Measurements from ENCODE around the gene SLC7A7.
"Not testable (repeated sequence)": the region's sequence is repeated elsewhere in the genome, so short reads cannot be mapped to it uniquely, and the experiment has no call there.

Gene SLC7A7

DNA sequence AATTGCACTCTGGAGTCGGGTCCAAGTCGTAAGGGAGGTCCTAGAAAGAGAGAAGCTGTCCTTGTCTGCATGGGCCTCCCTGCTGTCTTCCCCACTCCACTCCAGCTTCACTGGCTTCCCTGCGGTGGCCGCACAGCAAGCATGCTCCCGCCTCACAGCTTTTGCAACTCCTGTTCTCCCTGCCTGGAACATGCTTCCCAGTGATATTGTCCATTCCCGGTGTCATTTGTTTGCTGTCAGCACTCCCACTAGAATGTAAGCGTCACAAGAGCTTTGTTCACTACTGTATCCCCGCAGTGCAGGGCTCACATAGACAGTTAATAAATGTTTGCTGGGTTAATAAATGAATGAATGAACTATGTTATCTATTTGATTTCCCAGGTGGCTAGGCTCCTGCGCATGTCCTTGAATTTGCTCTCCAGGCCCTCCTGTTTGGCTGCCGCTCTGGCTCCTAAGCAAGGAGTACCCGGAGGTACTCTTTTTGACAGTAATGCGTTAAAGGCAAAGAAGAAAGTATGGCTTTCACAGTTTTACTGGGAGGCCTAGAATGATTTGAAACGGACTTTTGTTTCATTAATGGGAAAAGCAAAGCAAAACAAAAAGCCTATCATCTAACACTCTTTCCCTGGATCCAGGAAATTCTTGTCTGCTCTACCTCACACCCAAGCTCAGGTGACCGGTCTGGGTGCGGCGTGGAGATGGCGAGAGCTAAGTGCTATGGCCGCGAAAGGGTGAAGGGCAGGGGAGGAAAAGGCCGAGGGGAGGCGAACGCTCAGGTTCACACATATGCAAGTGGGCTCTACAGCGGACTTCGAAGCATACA lies 6.2 kb upstream of the SLC7A7 start:
- DNase-seq (ENCODE audit: low spot score): no peak

DNA sequence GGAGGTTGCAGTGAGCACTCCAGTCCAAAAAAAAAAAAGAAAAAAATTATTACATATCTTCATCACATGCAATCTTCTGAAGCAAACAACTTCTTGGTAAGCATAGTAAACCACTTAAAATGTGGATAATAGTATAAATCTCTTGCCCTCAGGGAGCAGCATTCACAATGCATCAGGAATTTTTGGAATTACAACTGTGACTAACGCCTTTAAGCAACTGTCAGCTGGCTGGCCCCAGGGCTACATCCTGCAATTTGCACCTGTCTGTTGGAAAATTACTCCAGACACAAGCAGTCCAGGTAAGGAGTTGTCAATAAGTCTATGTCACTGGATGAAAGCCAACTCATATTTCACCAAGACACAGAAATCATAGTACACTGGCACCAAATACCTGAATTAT lies 5.5 kb upstream of the SLC7A7 start:
- DNase-seq (ENCODE audit: low spot score): no peak

DNA sequence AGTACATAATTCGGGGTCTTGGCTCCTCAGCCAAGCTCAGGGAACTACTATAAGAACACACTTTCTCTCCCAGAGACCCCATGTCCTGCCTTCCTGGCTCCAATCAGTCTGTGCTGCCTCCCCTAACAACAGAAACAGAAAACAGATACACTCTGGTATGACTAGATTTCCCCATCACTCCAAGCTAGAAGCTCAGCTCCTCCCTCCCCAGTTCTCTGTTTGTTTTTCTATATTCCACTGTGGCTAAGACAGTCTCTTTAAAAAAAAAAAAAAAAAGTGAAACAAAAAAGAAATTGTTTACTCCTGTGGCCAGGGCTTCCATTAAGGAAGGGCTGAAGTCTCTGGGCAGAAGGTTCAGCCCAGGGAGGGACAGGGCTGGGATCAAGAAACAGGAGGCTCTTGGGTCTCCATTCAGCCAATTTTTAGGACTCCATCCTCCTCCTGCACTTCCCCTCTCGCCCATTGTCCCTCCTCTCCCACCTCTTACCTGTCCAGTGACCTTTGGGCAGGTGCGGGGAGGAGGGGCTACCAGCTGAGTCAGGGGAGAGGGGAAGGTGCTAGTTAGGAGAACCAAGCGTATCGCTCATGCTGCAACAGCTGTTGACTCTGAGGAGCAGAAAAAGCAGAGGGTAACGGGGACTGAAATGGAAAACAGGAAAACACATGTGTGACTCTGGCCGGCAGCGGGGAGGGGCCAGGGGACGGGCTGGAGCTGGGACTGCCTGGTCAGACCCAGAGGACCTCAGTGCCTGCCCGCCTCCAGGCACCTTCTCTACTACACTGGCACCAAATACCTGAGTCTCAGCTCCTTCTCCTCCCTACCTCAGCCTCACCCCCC lies 4.1 kb upstream of the SLC7A7 start:
- no peak for DNase-seq (ENCODE audit: low spot score)

DNA sequence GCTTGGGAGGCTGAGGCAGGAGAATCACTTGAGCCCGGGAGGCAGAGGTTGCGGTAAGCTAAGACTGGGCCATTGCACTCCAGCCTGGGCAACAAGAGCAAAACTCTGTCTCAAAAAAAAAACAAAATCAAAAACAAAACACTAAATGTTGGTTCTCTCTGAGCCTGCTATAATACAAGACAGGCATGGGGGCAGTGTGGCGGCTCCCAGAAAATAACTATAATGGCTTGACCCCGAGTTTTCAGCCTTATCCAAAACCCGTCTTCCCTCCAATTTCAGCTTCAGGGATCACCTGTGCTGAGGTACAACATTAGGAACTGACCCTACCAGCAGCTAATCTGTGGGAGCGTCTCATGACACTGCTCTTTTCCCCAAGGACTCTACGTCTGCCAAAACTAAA lies 862 bp downstream of the SLC7A7 start:
- no peak for DNase-seq (ENCODE audit: low spot score)

DNA sequence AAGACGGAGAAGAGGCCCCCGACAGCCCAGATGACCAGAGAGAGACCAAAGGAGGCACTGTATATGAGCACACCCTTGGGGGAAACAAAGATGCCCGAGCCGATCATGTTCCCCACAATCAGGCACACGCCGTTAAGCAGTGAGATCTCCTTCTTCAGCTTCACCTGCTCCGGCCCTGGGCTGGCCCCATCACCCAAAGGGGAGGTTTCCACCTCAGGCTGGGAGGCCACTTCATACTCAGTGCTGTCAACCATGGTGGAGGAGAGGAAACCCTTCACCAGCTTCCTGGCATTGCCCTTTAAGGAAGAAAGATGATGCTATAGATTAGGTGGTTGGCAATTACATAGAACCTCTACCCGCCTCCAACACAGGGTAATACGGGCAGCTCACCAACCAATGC lies 2.1 kb downstream of the SLC7A7 start:
- no peak for DNase-seq (ENCODE audit: low spot score)

DNA sequence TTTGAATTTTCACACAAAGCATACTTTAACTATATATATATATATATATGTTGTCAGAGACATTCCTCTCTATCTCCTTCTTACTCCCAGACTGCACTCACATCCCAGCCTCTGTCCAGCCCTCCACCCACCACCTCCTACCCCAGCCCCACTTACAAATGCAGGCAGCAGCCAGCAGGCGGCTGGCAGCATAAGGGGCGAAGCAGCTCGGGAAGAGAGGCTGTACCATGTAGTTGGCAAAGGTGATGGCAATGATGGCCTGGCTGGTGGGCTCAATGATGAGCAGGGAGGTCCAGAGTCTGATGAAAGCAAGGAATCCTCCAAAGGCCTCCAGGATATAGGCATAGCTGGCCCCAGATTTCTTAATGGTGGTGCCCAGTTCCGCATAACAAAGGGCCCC lies 2.5 kb downstream of the SLC7A7 start:
- no peak for DNase-seq (ENCODE audit: low spot score)

DNA sequence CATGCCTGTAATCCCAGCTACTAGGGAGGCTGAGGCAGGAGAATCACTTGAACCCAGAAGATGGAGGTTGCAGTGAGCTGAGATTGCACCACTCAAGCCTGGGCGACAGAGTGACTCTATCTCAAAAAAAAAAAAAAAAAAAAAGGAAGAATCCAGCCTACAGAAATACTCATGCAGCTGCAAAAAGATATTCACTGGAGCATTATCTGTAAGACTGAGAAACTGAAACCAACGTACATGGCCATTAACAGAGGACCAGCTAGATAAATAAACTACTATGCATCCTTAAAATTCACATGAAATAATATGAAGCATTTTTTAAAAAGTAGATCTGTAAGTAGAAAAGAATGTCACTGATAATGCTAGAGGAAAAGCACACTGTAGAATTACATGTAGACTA lies 3.5 kb downstream of the SLC7A7 start:
- DNase-seq (ENCODE audit: low spot score): no peak

DNA sequence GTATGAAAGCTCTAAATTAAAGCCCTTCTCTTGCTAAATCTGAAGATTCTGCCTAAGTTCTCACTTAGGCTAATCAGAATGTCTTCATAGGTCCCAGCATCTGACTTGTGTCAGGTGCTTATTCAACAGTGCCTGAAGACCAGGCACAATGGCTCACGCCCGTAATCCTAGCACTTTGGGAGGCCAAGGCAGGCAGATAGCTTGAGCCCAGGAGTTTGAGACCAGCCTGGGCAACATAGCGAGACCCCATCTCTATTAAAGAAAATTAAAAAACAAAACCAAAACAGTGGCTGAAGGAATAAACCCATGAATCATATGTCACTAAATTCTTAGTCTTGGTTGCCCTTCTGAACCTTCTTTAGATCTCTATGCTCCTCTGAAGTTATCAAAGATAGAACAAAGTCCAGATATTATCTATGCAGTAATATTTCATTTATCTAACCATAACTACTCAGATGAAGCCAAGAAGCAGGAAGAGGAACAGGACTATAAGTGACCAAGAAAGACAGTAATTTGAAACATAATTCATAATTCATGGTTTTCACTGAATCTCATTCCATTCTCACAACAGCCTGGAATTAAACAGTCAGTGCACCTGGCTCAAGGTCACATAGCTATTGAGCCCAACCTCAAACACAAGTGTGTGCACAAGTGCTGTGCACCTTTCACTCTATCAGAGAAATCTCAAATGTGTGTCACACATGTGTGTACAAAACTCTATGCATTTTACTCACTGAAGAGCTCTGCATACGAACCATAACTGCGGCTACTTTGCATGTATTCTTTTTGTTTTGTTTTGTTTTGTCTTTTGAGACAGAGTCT lies 6.6 kb downstream of the SLC7A7 start:
- no peak for DNase-seq (ENCODE audit: low spot score)

DNA sequence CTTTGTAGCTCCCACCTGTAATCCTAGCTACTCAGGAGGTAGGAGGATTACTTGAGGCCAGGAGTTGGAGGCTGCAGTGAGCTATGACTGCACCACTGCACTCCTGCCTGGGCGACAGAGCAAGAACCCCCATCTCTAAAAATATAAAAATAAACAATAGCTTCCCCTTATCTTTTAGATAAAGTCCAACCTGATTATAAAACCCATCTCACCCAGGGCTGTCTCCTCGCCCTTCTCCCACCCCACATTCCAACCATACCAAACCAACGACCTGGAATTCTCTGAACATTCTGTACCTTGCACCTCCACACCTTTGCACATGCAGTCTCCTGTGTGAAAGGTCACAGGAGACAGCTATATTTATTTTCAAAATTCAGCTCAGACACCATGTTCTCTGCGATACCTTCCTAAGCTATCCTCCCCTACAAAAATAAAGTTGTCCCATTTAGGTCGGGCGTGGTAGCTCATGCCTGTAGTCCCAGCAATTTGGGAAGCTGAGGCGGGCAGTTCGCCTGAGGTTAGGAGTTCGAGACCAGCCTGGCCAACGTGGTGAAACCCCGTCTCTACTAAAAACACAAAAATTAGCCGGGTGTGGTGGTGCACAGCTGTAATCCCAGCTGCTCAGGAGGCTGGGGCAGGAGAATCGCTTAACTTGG lies 7.7 kb downstream of the SLC7A7 start:
- no peak for DNase-seq (ENCODE audit: low spot score)

DNA sequence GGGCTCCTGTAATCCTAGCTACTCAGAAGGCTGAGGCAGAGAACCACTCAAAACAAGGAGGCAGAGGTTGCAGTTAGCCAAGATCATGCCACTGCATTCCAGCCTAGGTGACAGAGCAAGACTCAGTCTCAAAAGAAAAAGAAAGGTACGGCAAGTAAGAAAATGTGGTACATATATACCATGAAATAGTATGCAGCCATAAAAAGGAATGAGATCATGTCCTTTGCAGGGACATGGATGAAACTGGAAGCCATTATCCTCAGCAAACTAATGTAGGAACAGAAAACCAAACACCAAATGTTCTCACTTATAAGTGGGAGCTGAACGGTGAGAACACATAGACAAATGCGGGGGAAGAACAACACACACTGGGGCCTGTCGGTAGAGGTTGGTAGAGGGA lies 10.0 kb downstream of the SLC7A7 start:
- DNase-seq (ENCODE audit: low spot score): not testable (repeated sequence)

DNA sequence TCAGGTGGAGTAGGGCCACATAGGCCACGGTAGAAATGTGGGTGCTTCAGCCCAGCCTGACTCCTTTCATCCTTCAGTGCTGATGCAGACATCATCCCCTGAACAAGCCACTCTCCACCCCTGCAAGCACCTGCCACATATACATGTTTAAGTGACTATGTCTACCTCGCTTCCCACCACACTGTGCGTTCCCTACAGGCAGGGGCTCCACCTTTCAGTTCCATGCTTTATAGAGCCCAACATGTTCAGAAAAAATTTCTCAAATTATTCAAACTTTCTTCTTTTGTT lies 11.6 kb downstream of the SLC7A7 start:
- DNase-seq (ENCODE audit: low spot score): no peak

DNA sequence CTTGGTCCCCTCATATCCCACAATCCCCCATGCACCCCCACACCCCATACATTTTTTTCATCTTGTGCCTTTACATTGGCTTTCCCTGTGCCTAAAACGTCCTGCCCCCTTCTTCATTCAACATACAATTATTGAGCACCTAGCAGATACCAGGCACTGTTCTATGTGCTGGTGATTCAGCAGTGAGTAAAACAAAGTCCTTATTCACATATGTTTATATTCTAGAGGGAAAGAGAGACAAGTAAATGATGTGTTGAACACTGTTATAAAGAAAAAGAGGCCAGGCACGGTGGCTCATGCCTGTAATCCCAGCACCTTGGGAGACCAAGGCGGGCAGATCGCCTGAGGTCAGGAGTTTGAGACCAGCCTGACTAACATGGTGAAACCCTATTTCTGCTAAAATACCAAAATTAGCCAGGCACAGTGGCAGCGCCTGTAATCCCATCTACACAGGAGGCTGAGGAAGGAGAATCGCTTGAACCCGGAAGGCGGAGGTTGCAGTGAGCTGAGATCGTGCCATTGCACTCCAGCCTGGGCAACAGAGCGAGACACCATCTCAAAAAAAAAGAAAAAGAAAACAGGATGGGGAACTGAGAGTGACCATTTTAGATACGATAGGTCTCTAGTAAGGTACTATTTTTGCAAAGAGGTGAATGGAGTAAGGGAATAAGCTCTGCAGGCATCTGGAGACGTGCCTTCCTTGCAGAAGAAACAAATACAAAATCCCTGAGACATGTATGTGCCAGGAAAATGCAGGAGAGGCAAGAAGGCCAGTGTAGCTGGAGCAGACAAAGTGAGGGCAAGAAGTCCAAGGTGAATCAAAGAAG lies 12.2 kb downstream of the SLC7A7 start:
- no peak for DNase-seq (ENCODE audit: low spot score)

DNA sequence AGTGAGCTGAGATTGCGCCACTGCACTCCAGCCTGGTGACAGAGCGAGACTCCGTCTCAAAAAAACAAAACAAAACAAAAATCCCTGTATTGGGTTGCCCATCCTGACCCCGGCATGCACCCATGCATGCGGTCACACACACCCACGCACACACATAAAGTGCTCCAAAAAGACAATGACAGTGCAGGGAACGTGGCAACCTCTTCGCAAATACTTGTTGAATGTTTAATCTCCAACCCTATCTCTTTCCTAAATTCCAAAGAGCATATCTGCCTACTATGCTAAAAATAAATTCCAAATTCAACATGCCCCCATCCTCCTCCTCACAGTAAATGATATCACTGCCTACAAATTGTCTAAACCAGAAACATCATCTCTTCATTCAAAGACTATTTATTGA lies 13.5 kb downstream of the SLC7A7 start:
- no peak for DNase-seq (ENCODE audit: low spot score)

DNA sequence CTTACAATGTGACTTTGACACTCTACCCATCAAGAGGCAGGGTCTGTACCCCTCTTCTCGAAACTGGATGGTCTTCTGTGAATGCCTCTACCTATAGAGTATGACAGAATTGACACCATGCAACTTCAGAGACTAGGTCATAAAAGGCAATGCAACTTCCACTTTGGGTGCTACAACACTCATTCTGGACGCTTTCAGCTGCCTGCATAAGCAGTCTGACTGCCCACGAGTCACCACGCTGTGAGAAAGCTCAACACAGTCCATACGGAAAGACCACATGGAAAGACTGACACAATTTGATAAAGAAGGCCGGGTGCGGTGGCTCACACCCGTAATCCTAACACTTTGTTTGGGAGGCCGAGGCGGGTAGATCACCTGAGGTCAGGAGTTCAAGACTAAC lies 14.9 kb downstream of the SLC7A7 start:
- no peak for DNase-seq (ENCODE audit: low spot score)

DNA sequence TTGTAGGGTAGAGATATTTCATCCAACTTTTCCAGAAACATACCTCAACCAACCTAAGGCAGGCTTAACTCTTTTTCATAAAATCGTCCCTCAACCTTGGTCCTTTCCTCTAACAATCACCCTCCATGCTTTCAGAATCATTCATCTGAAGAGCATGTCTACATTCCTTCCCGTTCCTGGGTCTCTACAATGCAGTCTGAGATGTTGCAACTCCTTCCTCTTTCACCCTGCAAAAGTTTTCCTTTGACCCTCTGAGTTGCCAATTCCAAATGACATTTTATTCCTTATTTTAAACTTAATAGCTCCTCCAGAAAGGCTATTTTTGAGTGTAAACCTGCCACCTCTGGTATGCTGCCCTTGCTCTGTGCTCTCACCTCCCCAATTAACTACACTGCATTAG lies 16.7 kb downstream of the SLC7A7 start:
- DNase-seq (ENCODE audit: low spot score): no peak

DNA sequence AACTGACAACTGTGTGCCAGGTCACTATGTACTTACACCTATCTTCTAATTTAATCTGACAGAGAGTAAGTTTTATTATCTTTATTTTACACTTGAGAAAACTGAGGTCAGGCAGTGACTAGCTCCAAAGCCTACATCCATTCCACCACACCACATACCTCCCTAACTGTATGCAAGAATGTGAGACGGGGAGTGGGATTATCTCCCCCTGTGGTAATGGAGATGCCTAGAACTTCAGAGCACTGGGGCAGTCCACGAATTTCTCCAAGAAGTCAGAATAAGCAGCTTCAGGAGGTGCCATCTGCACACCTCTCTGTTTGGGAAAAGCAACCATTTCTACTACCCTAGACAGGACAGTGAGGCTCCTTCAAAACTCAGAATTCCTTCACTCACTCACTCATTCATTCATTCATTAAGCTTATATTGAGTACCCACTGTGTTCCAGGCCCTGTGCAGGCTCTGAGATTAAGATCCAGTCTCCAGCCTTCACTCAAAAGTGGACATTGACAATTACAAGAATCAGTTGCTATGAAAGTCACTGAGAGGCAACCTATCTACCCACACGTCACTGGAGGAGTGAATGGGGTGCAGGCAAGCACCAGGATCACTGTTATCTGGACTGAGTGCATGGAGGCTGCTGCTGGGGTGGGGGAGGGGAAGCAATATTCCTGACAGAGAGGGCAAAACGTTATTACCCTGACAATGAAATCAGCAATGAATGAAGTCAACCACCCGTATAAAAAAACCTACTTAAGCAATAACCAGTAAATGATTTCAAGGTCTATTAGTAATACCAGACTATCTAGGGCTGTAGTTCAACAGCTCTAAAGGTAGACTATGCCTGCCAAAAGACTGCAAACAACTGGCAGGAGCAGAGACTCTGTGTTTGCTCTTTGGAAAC lies 18.0 kb downstream of the SLC7A7 start:
- no peak for DNase-seq (ENCODE audit: low spot score)

DNA sequence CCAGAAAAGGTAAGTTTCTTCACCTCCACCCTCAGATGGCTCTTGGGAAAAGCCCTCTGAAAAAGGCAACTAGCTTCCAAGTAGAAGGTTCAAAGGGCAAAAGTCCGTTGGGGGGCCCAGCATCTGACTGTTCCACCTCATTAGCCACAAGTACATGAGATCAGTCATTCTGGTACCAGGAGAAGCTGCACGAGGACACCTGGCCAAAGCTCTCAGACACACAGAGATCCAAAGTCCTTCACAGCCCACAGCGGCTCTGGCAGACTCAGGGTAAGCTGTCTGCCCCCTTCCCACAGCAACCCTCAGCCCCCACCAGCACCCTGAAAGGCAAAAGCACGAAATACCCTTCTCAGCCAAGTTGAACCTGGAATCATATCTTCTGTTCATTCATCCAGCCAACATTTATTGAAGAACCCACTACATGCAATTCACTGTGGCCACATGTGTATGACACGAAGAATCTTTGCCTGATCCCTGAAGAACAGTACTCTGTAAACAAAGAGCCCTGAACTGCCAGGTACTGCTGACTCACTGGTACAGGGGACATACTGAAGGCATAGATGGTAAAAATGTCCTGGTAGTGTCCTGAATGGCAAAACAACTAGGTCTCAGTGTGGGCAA lies 19.0 kb downstream of the SLC7A7 start:
- DNase-seq (ENCODE audit: low spot score): no peak

DNA sequence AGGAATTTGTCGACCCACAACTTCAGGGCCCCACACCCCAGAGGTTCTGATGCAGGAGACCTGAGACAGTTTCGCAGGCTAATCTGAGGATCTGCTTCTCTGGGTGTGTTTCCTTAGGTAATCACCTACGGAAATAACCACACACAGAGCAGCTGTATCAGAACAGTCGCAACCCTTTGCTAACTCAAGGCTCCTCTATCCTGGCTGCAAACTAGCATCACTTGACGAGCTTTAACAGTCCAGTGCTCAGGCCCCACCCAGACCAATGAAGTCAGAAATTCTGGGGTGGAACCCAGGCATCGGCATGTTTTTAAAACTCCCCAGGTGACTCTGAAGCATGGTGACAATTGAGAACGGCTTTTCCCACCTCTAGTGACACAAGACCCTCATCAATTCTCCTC lies 20.7 kb downstream of the SLC7A7 start:
- no peak for DNase-seq (ENCODE audit: low spot score)

DNA sequence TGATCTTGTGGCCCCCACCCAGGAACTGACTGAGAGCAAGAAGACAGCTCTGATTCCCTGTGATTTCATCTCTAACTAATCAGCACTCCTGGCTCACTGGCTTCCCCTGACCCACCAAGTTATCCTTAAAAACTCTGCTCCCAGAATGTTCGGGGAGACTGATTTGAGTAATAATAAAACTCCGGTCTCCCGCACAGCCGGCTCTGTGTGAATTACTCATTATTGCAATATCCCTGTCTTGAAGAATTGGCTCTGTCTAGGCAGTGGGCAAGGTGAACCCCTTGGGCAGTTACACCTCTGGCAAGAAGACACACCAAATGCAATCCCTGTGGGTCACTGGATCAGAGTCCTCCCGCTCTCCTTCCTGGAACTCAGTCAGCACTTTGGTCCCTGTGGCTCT lies 21.3 kb downstream of the SLC7A7 start:
- no peak for DNase-seq (ENCODE audit: low spot score)

DNA sequence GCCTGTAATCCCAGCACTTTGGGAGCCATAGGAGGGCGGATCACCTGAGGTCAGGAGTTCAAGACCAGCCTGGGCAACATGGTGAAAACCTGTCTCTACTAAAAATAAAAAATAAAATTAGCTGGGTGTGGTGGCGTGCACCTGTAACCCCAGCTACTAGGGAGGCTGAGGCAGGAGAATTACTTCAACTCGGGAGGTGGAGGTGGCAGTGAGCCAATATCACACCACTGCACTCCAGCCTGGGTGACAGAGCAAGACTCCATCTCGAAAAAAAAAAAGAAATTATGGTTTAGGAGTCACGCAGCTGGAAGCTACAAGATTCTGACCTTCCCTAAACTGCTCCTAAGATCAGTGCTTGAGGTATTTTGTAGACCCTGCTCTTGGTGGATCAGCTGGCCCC lies 21.7 kb downstream of the SLC7A7 start:
- not testable (repeated sequence) for DNase-seq (ENCODE audit: low spot score)
